ENCODE measurements around the gene LHX5. TPM values are rescaled to one million over a fixed set of nuclear protein-coding genes. Genes with fewer than 3 reads are reported as not detected.
"Not testable (repeated sequence)": the region's sequence is repeated elsewhere in the genome, so short reads cannot be mapped to it uniquely, and the experiment has no call there.

The LHX5 gene
- total RNA-seq, 4 donors from 2014 or later: not detected

DNA sequence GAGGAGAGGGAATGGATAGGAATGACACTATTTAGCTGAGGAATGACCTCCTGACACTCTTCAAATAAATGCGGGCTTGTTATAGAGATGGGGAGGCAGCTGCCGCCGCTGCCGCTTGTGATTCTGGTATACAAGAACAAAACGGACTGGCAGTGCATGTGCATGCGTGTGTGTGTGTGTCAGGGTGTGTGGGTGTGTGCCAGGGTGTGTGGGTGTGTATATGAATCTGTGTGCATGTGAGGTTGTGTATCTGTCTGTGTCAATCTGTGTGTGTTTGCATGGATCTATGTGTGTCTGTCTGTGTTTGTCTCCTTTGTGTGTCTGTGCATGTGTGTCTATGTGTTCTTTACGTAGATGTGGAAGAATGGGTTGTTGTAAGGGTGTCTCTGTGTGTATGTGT, 26.0 kb upstream of the LHX5 start:
- TF ChIP-seq POLR2A (IDR thresholded peaks at IDR 0.05): no peak
- TF ChIP-seq, protein P1, sequence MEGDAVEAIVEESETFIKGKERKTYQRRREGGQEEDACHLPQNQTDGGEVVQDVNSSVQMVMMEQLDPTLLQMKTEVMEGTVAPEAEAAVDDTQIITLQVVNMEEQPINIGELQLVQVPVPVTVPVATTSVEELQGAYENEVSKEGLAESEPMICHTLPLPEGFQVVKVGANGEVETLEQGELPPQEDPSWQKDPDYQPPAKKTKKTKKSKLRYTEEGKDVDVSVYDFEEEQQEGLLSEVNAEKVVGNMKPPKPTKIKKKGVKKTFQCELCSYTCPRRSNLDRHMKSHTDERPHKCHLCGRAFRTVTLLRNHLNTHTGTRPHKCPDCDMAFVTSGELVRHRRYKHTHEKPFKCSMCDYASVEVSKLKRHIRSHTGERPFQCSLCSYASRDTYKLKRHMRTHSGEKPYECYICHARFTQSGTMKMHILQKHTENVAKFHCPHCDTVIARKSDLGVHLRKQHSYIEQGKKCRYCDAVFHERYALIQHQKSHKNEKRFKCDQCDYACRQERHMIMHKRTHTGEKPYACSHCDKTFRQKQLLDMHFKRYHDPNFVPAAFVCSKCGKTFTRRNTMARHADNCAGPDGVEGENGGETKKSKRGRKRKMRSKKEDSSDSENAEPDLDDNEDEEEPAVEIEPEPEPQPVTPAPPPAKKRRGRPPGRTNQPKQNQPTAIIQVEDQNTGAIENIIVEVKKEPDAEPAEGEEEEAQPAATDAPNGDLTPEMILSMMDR (IDR thresholded peaks at IDR 0.05): peak in 1 of 3 donors; percentile 29
- DNase-seq (ENCODE audit: low spot score in 2 of 2): no peak
- no peak overlapping the region for H3K4me3 ChIP-seq (ENCODE audit: low read depth, poor library complexity, severe bottlenecking)
- intact Hi-C loops (cut with DNase I; ENCODE audit: low total_unique reads): no loop called here
- WGBS, 2 donors: 59 to 67% methylated on average over 7 of the region's 7 CpGs

GRCh38 chr12:113495941-113496340, 24.3 kb upstream of the LHX5 start:
- WGBS, 2 donors: 89 to 90% methylated on average over 6 of the region's 6 CpGs
- DNase-seq (ENCODE audit: low spot score in 2 of 2); H3K4me3 ChIP-seq (ENCODE audit: low read depth, poor library complexity, severe bottlenecking); intact Hi-C loops (cut with DNase I; ENCODE audit: low total_unique reads): not testable (repeated sequence)

GRCh38 chr12:113488322-113488721, 16.7 kb upstream of the LHX5 start:
- 80 to 83% methylated on average over 3 of the region's 3 CpGs for WGBS, 2 donors
- TF ChIP-seq, protein P1 (IDR thresholded peaks at IDR 0.05): no peak
- no peak for TF ChIP-seq POLR2A (IDR thresholded peaks at IDR 0.05)
- intact Hi-C loops (cut with DNase I; ENCODE audit: low total_unique reads): no loop called here
- H3K4me3 ChIP-seq (ENCODE audit: low read depth, poor library complexity, severe bottlenecking): no peak overlapping the region
- DNase-seq (ENCODE audit: low spot score in 2 of 2): no peak

DNA sequence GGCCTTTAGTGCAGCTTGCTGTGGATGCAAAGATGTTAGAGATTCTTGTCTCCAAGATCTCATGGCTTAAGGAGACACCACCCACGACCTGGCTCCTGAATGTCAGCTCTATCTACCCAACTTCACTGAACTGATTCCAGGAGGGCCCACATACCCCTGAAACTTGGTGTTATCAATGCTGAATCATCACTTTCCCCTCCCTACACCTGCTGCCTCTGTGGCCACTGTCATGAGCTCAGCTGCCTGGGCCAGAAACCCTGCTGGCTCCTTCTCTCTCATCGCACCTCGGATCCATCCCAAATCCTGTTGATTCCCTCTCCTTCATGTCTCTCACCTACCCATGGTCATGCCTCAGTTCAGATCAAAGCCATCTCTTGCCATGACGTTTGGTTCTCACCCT, 15.1 kb upstream of the LHX5 start:
- H3K4me3 ChIP-seq (ENCODE audit: low read depth, poor library complexity, severe bottlenecking): no peak overlapping the region
- intact Hi-C loops (cut with DNase I; ENCODE audit: low total_unique reads): no loop called here
- no peak for DNase-seq (ENCODE audit: low spot score in 2 of 2)
- 32 to 41% methylated on average over 4 of the region's 4 CpGs for WGBS, 2 donors
- no peak for TF ChIP-seq POLR2A (IDR thresholded peaks at IDR 0.05)
- TF ChIP-seq, protein P1 (IDR thresholded peaks at IDR 0.05): no peak

GRCh38 chr12:113485330-113485729, 13.7 kb upstream of the LHX5 start:
- TF ChIP-seq, protein P1 (IDR thresholded peaks at IDR 0.05): no peak
- no peak for TF ChIP-seq POLR2A (IDR thresholded peaks at IDR 0.05)
- H3K4me3 ChIP-seq (ENCODE audit: low read depth, poor library complexity, severe bottlenecking): no peak overlapping the region
- intact Hi-C loops (cut with DNase I; ENCODE audit: low total_unique reads): no loop called here
- 5 to 11% methylated on average over 2 of the region's 2 CpGs for WGBS, 2 donors
- DNase-seq (ENCODE audit: low spot score in 2 of 2): no peak

DNA sequence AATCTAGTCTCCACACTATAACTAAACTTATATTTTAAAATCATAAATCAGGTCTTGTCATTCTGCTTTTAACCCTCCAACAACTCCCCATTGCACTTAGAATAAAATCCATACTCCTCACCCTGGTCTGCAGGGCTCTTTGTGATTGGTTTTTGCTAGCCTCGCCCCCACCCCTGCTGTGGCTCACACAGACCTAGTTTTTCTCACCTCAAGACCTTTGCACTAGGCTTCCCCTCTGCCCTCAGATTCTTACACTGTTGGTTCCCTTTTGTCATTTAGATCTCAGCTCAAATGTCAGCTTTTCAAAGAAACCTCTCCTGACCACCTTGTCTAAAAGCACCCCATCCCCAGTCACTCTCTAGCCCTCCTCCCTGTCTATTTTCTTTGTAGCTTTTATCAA, 10.7 kb upstream of the LHX5 start:
- TF ChIP-seq, protein P1 (IDR thresholded peaks at IDR 0.05): no peak
- no peak for TF ChIP-seq POLR2A (IDR thresholded peaks at IDR 0.05)
- intact Hi-C loops (cut with DNase I; ENCODE audit: low total_unique reads): no loop called here
- no peak overlapping the region for H3K4me3 ChIP-seq (ENCODE audit: low read depth, poor library complexity, severe bottlenecking)
- no peak for DNase-seq (ENCODE audit: low spot score in 2 of 2)
- WGBS, 2 donors: 10% methylated on average over 1 of the region's 1 CpG
